Stimulated activated CD4-positive, alpha-beta T cell treated with anti-CD3 and anti-CD28 coated beads, Interleukin-12 subunit alpha, Interleukin-12 subunit beta, amount 100 ng/mL, for 24 hours (primary cell): ENCODE measurements around the gene ATP5PB.

Experiments used
- DNase-seq, 2 experiments: peaks; one replicate each; pipeline ENCODE4 v3.0.0-alpha.2; 2020; ENCODE audit warnings: low read depth in 2 of 2

The ATP5PB gene

DNA sequence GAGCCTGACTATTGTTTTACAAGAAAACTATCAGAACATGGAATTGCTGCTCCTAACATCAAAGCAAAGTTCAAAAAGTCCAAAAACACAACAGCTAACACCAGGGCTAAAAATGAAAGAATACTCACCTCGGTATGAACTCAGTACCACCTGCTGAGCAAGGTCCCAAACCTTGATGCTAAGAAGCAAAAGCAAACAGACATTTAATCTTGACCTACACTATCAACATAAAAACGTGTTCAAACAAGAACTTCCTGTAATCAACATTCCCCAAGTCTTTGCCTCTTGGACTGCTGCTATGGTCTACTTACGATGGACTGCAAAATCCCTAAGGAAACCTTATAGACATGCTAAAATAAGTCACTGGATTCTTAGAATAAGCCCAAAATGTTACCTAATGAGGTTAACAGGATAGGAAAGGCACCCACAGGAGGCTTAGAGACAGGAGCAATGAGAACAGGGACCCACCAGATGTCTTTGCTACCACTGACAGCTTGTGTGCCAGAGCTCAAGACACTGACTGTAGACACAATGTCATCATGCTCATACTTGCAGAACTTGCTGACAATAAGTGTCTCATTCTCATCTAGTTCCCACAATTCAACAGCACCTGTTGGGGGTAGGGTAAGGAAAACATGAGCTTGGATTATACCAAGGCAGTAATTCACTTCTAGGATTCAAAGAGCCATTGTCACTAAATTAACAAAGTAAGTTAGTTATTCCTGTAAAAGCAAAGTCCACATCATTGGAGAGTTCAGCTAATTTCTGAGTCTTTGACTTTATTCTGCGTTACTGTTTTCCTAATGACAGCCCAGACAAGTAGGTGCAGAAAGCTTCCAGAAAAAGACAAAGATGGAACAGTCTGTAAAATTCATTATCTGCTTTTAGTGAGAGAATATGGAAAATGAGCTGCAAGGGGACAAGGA is 2.0 kb upstream of the ATP5PB start:
- DNase-seq, result no peak

- peak in 1 of 2 experiments; percentile 15 for DNase-seq
Measured at GRCh38 chr1:111448482-111448917, 764 bp upstream of the ATP5PB start.

- no peak for DNase-seq
Measured at GRCh38 chr1:111449703-111450017, 396 bp downstream of the ATP5PB start.

- no peak for DNase-seq
Measured at GRCh38 chr1:111450185-111450584, 921 bp downstream of the ATP5PB start.

DNA sequence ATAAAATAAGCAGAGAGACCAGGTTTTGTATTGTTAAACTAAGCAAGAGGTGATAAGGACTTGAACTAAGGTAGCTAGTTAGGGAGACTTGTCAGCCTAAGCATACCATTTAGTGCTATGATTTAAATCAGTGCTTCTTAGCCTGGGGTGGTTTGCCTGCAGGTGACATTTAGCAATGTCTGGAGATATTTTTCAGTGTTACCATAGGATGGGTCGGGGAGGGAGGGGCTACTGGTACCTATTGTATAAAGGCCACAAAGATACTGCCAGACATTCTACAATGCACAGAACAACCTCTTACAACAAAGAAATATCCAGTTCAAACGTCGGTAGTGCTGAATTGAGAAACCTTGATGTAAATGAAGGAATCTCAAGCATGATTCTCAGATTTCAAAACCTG is 3.3 kb downstream of the ATP5PB start:
- DNase-seq, result no peak

DNA sequence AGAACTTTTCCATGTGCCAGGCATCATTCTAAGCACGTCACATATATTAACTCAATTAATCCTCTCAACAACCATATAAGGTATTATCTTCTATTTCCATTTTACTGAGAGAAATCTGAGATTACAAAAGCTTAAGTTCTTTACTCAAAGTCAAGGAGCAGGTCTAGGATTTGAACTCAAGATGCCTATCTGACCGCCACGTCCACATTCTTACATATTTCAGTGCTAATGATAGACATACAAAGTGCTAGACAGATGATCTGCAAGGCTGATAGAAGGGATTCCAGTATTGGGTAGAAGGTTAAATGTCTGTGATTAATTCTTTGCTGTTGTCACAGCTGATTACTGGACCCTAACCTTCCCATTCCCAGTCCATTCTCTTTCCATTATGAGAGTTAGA is 4.4 kb downstream of the ATP5PB start:
- no peak for DNase-seq

DNA sequence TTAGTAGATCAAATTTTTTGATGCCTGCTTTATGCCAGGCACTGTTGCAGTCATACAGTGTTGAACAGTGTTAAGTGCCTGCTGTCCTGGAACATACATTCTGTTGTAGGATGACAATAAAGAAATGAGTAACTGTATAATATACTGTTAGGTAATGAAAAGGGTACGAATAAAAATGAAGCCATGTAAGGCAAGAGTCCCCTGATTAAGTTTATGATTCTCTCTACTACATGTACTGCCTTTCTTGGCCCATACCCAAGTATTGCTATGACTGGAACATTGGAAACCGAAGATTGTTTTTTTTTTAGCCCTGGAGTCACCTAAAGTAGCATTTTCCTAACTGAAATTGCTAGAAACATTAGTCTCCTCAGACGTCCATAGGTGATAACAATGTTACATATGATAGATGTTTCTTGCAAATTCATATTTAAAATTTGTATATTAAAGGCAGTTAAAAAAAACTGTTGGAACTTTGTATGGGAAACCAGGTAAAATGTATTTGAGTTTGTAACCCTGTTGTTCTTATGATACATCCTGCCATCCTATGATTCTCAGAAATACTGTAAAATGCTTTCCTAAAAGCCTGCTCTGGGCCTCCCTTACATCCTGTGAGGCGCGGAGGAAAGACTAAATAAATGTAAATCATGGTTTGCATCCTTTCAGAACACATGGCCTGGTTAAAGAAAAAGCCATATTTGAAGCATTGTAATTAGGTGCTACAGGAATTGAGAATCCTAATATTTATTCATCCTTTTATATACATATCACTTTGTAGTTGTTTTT is 5.8 kb downstream of the ATP5PB start:
- no peak for DNase-seq

DNA sequence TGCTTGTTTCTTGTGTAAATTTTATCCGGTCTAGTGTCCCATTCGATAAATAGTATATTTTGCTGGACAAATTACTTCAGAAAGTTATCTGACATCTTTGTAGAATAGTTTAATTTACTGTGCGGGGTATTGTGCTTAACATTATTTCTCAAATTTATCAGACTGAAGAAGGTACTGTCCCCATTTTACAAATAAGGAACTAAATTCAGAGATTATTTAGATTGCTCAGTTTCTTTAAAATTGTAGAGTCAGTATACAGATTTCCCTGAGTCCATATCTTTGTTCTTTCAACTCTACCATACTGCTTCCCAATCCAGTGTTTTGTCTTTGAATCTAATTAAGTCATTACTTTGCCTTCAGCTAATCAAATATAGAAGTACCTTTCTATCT is 6.4 kb downstream of the ATP5PB start:
- no peak for DNase-seq

GRCh38 chr1:111461765-111462164 is 12.5 kb downstream of the ATP5PB start:
- DNase-seq, result no peak

DNA sequence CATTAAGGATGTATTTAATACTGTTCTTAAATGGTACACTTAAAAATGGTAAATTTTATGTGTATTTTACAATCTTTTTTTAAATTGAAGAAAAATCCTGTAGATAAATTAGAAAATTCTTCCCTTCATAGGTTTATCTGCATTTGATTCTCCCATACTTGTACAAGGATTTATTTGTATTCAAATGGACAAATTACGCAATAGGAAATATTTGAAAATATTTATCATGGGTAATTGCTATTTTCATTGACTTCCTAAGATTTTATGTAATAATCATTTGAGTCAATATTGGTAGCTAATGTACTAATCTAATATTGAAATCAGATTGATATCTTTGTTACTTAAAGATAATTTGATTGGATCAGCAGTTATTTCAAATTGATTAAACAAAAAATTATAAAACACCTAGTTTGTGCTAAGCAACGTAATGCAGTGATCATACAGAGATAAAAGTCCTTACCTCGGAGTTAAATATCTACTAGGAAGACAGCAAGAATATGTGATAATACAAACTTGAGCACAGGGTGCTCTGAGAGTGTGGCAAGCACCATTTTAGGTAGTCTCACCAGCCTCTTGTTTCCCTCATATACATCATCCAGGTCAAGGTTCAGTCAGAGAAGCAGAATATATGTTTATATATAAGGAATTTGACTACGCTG is 13.2 kb downstream of the ATP5PB start:
- no peak for DNase-seq

GRCh38 chr1:111463029-111463683 is 13.9 kb downstream of the ATP5PB start:
- no peak for DNase-seq

- no peak for DNase-seq
Measured at GRCh38 chr1:111465754-111466153, 16.5 kb downstream of the ATP5PB start.

GRCh38 chr1:111466480-111466879 is 17.2 kb downstream of the ATP5PB start:
- DNase-seq, result no peak

DNA sequence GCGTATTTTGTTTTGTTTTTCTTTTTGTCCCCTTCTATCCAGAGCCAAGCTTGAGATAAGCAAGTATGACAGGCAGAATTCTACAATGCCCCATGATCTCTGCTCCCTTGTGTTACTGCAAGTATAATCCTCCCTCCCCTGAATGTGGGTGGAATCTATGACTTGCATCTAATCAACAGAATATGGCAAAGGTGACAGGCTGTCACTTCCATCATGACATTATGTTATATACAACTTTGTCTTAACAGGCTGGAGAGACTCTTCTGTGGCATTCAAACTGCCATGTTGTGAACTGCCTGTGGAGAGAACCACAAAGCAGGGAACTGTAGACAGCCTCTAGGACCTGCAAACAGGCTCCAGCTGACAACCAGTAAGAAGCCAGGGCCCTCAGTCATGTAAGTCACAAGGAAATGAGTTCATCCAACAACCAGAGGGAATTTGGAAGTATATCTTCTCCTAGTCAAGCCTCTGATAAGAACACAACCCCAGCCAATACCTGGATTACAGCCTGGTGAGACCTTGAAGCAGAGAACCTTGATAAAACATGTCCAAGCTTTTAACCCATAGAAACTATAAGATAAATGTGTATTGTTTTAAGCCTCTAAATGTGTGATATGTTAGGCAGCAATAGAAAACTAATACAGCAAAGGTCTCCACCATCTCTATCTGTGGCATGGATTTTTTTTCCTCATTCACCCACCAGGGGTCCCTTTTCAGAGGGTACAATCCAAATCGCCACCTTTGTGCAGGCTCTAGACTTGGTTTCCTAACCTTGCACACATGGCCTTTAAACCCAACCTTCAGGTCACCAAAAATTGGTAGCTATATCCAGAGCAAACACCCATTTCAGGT is 18.8 kb downstream of the ATP5PB start:
- DNase-seq, result no peak

DNA sequence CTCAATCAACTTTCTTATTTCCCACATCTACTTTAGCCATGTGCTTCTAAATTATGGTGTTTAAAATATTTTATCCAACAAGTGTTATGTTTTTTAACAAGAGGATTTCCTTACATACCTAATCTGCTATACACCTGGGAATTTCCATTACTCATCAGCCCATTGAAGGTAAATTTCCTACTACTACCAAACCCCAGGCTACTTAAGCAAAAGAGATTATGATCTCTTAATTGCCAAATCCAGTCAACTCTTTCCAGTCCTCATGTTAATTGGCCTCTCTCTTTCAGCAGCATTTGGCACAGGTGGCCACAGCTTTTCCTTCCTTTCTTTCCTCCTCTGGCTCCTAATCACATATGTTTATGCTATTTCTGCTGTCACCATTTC is 19.4 kb downstream of the ATP5PB start:
- DNase-seq, result no peak

DNA sequence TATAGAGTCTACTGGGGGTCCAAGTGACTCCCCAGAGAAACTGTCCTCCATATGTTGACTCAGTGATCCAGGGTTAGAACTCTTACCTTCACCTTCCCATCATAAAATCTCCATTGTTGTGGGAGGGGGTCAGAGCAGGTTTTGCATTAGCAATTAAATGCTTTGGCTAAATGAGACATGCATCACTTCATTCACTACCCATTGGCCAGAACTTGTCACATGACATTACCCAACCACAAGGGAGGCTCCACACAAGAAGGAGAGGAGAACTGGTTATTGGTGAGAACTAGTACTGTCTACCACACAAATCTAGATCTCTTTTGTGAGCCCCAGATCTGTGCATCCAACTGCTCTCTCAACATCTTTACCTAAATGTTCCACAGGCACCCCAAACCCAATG is 20.3 kb downstream of the ATP5PB start:
- DNase-seq, result no peak

GRCh38 chr1:111470596-111470995 is 21.3 kb downstream of the ATP5PB start:
- DNase-seq, result no peak

DNA sequence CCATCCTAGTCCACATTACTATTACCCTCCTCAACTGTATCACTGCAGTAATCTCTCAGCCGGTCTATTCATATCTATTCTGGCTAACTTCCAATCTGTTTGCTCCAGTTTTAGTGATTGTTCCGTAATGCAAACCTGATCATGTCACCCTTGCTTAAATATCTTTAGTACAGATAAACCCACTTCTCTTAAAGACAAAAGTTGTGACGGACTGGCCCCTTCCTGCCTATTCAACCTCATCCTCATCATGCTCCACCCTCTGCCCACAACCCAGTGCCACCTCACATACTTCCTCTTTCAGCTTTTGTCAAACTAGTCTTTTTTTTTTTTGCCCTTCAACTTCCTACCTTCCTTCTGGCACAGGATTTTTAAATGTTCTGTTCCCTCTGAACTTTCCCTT is 21.7 kb downstream of the ATP5PB start:
- DNase-seq, result peak in 1 of 2 experiments; percentile 48

- DNase-seq, result no peak
Measured at GRCh38 chr1:111471538-111471937, 22.3 kb downstream of the ATP5PB start.

GRCh38 chr1:111474106-111474505 is 24.8 kb downstream of the ATP5PB start:
- no peak for DNase-seq

DNA sequence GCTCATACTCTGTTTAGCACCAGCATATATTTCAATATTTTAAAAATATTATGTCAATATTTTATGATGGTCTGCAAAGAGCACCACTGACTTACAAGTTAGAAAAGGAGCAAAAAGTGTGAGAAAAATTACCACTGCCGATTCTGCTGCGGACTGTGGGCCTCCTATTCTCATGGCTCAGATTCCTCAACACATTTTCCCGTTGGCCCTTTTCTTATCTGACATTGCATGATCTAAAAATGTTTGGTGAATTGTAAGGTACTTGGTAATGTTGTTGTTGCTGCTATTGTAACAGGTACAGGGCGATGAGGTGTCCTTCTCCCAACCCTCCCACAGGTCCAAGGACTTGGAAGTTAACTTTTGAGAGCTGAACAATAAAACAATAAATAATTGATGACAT is 25.3 kb downstream of the ATP5PB start:
- DNase-seq, result no peak
